Thyroid gland (tissue), 4 donors: ENCODE measurements around the gene GGA2. TPM values are rescaled to one million over a fixed set of nuclear protein-coding genes. Genes with fewer than 3 reads are reported as not detected.
A peak's percentile ranks its signal among the peaks of the same experiment; 100 is the strongest.

Source experiments
- DNase-seq, 2 donors: peaks; one replicate each; pipeline ENCODE4 v3.0.0-alpha.2; 2019
- H3K27ac ChIP-seq, 3 donors: fragments of 200-600 bp; sonication (generic); 1 replicate in 2 of 3; 2 replicates in 1 of 3; pipeline ENCODE4 v1.5.1; 2016 to 2019; ENCODE audit warnings: mild to moderate bottlenecking in 1 of 3, moderate library complexity in 1 of 3
- H3K27me3 ChIP-seq: fragments of 200-600 bp; sonication (generic); one replicate; pipeline ENCODE4 v1.5.1; 2019
- H3K36me3 ChIP-seq, 2 donors: fragments of 200-600 bp; sonication (generic); one replicate each; pipeline ENCODE4 v1.5.1; 2016 to 2019
- H3K4me1 ChIP-seq, 2 donors: fragments of 200-600 bp; sonication (generic); one replicate each; pipeline ENCODE4 v1.5.1; 2017 to 2019
- H3K4me3 ChIP-seq, 3 donors: fragments of 200-600 bp; sonication (generic); replicated peaks in 1 of 3; 1 replicate in 2 of 3; 2 replicates in 1 of 3; pipeline ENCODE4 v1.5.1; 2016; ENCODE audit warnings: mild to moderate bottlenecking in 1 of 3
- H3K9me3 ChIP-seq: fragments of 200-600 bp; sonication (generic); one replicate; pipeline ENCODE4 v1.5.1; 2017
- CTCF ChIP-seq, 6 experiments: fragments of 200-600 bp in 3 of 6; fragments of 450-650 bp in 3 of 6; sonication (generic) in 3 of 6; IDR thresholded peaks; one replicate each; pipeline ENCODE4 v1.5.1; 2016 to 2019; ENCODE audit warnings: antibody characterized with exemption in 6 of 6, mild to moderate bottlenecking in 2 of 6, inconsistent platforms in 1 of 6, moderate library complexity in 1 of 6
- POLR2A ChIP-seq, 2 donors: fragments of 450-650 bp; IDR thresholded peaks; one replicate each; pipeline ENCODE4 v1.6.1; 2017; ENCODE audit warnings: antibody characterized with exemption in 2 of 2, mild to moderate bottlenecking in 2 of 2, moderate library complexity in 1 of 2
- WGBS, 2 donors: methylation state at CpG; one replicate each; pipeline ENCODE4 v1.1.5; 2017; 5-methylcytosine and 5-hydroxymethylcytosine counted together
- intact Hi-C: fragments of 100-400 bp; cut with DNase I; formaldehyde crosslinking; loops from one replicate; pipeline ENCODE4 v1.15.1; 2023
- total RNA-seq, 4 donors: library from RNA; depleted of rRNA; stranded (reverse); fragments of >200 nt; gene quantifications; one replicate each; pipeline ENCODE4 v1.2.3, GENCODE V29; 2016

Gene GGA2
- total RNA-seq, 4 donors from 2014 or later, result 103 to 190 (median 159) TPM

GRCh38 chr16:23500862-23501225 lies 9.4 kb downstream of the GGA2 start:
- WGBS, 2 donors, result 67 to 80% methylated on average over 4 of the region's 4 CpGs
- no peak for TF ChIP-seq CTCF (IDR thresholded peaks at IDR 0.05)
- TF ChIP-seq POLR2A (IDR thresholded peaks at IDR 0.05), result no peak
- intact Hi-C loops, result no loop called here
- Histone ChIP-seq H3K27ac (peak overlapping the region in 1 of 3 donors; percentile 27), H3K36me3 (peaks cover 0 to under 1% of the 10 kb centered on the region in 2 donors), H3K4me3 (no peak overlapping the region), H3K4me1 (peaks cover 81 to 91% of the 10 kb centered on the region in 2 donors), H3K27me3 (no peaks in the 10 kb centered on the region), H3K9me3 (no peaks in the 10 kb centered on the region)
- DNase-seq, result no peak

- intact Hi-C loops, result no loop called here
- Histone ChIP-seq H3K27me3 (no peaks in the 10 kb centered on the region), H3K27ac (peak overlapping the region in 2 of 3 donors; percentile 33 to 40), H3K4me3 (no peak overlapping the region), H3K9me3 (no peaks in the 10 kb centered on the region), H3K36me3 (peaks cover 0 to 6% of the 10 kb centered on the region in 2 donors), H3K4me1 (peaks cover 76 to 91% of the 10 kb centered on the region in 2 donors)
- TF ChIP-seq POLR2A (IDR thresholded peaks at IDR 0.05) (no peak), CTCF (IDR thresholded peaks at IDR 0.05) (no peak)
- DNase-seq, result no peak
- 91 to 94% methylated on average over 17 to 18 of the region's 20 CpGs for WGBS, 2 donors
Observed at GRCh38 chr16:23500212-23500861, 10.0 kb downstream of the GGA2 start.

- no peak overlapping the region for H3K4me3 ChIP-seq
- H3K36me3 ChIP-seq, result peaks cover 0 to 9% of the 10 kb centered on the region in 2 donors
- 73 to 86% methylated on average over 7 of the region's 7 CpGs for WGBS, 2 donors
- TF ChIP-seq CTCF (IDR thresholded peaks at IDR 0.05), result no peak
- TF ChIP-seq POLR2A (IDR thresholded peaks at IDR 0.05), result no peak
- no peak for DNase-seq
- H3K9me3 ChIP-seq, result no peaks in the 10 kb centered on the region
- H3K27ac ChIP-seq, result peak overlapping the region in 2 of 3 donors; percentile 33 to 40
- intact Hi-C loops, result no loop called here
- peaks cover 71 to 88% of the 10 kb centered on the region in 2 donors for H3K4me1 ChIP-seq
- no peaks in the 10 kb centered on the region for H3K27me3 ChIP-seq
Observed at GRCh38 chr16:23499801-23500200, 10.5 kb downstream of the GGA2 start.

GRCh38 chr16:23498863-23499262 lies 11.4 kb downstream of the GGA2 start:
- 83 to 89% methylated on average over 11 of the region's 11 CpGs for WGBS, 2 donors
- Histone ChIP-seq H3K36me3 (peaks cover 3 to 9% of the 10 kb centered on the region in 2 donors), H3K4me1 (peaks cover 69 to 88% of the 10 kb centered on the region in 2 donors), H3K27ac (peak overlapping the region; percentile 89 to 96 (median 90)), H3K9me3 (no peaks in the 10 kb centered on the region), H3K27me3 (no peaks in the 10 kb centered on the region), H3K4me3 (no peak overlapping the region)
- peak in 1 of 2 donors; percentile 29 for DNase-seq
- intact Hi-C loops, result no loop called here
- TF ChIP-seq POLR2A (IDR thresholded peaks at IDR 0.05), result no peak
- TF ChIP-seq CTCF (IDR thresholded peaks at IDR 0.05), result no peak

- intact Hi-C loops, result no loop called here
- Histone ChIP-seq H3K9me3 (no peaks in the 10 kb centered on the region), H3K36me3 (peaks cover 11 to 18% of the 10 kb centered on the region in 2 donors), H3K4me3 (no peak overlapping the region), H3K4me1 (peaks cover 73 to 94% of the 10 kb centered on the region in 2 donors), H3K27me3 (no peaks in the 10 kb centered on the region), H3K27ac (peak overlapping the region; percentile 89 to 96 (median 90))
- 75 to 82% methylated on average over 6 of the region's 6 CpGs for WGBS, 2 donors
- DNase-seq, result no peak
- TF ChIP-seq CTCF (IDR thresholded peaks at IDR 0.05), result no peak
- no peak for TF ChIP-seq POLR2A (IDR thresholded peaks at IDR 0.05)
Observed at GRCh38 chr16:23497543-23497868, 12.8 kb downstream of the GGA2 start.
